Stimulated activated CD4-positive, alpha-beta T cell treated with anti-CD3 and anti-CD28 coated beads, Interleukin-12 subunit alpha, Interleukin-12 subunit beta, amount 100 ng/mL, for 4 hours (primary cell): ENCODE results near the gene MCTP1.
"Not testable (repeated sequence)": the region's sequence is repeated elsewhere in the genome, so short reads cannot be mapped to it uniquely, and the experiment has no call there.

ENCODE experiments used
- DNase-seq: peaks from one replicate; pipeline ENCODE4 v3.0.0-alpha.2; 2020

The MCTP1 gene

GRCh38 chr5:95244479-95244878 is 40.4 kb downstream of the MCTP1 start:
- no peak for DNase-seq

- DNase-seq = no peak
These were observed 43.3 kb downstream of the MCTP1 start for GRCh38 chr5:95241635-95242034.

- no peak for DNase-seq
These were observed 43.7 kb downstream of the MCTP1 start for GRCh38 chr5:95241161-95241560.

- DNase-seq = no peak
These were observed 46.2 kb downstream of the MCTP1 start for GRCh38 chr5:95238560-95239325.

- no peak for DNase-seq
These were observed 47.6 kb downstream of the MCTP1 start for GRCh38 chr5:95237324-95237723.

- no peak for DNase-seq
These were observed 49.4 kb downstream of the MCTP1 start for GRCh38 chr5:95235439-95235982.

- no peak for DNase-seq
These were observed 55.2 kb downstream of the MCTP1 start for GRCh38 chr5:95229646-95230045.

- DNase-seq = no peak
These were observed 60.0 kb downstream of the MCTP1 start for GRCh38 chr5:95224701-95225459.

- no peak for DNase-seq
These were observed 61.2 kb downstream of the MCTP1 start for GRCh38 chr5:95223566-95224258.

- no peak for DNase-seq
These were observed 62.1 kb downstream of the MCTP1 start for GRCh38 chr5:95222836-95223235.

GRCh38 chr5:95221234-95221633 is 63.7 kb downstream of the MCTP1 start:
- DNase-seq = no peak

- DNase-seq = no peak
These were observed 64.5 kb downstream of the MCTP1 start for GRCh38 chr5:95220381-95220780.

GRCh38 chr5:95219411-95219810 is 65.5 kb downstream of the MCTP1 start:
- no peak for DNase-seq

GRCh38 chr5:95217881-95218280 is 67.0 kb downstream of the MCTP1 start:
- no peak for DNase-seq

GRCh38 chr5:95217351-95217750 is 67.5 kb downstream of the MCTP1 start:
- no peak for DNase-seq

- no peak for DNase-seq
These were observed 68.5 kb downstream of the MCTP1 start for GRCh38 chr5:95216136-95216955.

- not testable (repeated sequence) for DNase-seq
These were observed 77.1 kb downstream of the MCTP1 start for GRCh38 chr5:95207811-95208210.

GRCh38 chr5:95194856-95195255 is 90.0 kb downstream of the MCTP1 start:
- no peak for DNase-seq

GRCh38 chr5:95191330-95191729 is 93.6 kb downstream of the MCTP1 start:
- DNase-seq = no peak

- no peak for DNase-seq
These were observed 100.0 kb downstream of the MCTP1 start for GRCh38 chr5:95184924-95185323.

GRCh38 chr5:95181644-95182043 is 103.2 kb downstream of the MCTP1 start:
- no peak for DNase-seq

GRCh38 chr5:95178046-95178651 is 106.7 kb downstream of the MCTP1 start:
- DNase-seq = no peak
